Gastrocnemius medialis (tissue), 4 donors: ENCODE data around the gene KLK2.

Experiments used
- POLR2A ChIP-seq, 2 donors: fragments of 450-650 bp; IDR thresholded peaks; one replicate each; pipeline ENCODE4 v1.6.1; 2017; ENCODE audit warnings: antibody characterized with exemption in 2 of 2, mild to moderate bottlenecking in 2 of 2, moderate library complexity in 2 of 2
- TF ChIP-seq, protein P1 (sequence below), 5 experiments: fragments of 450-650 bp in 3 of 5; fragments of 200-600 bp in 2 of 5; sonication (generic) in 2 of 5; IDR thresholded peaks in 4 of 5; conservative IDR thresholded peaks in 1 of 5; 1 replicate in 4 of 5; 2 replicates in 1 of 5; pipeline ENCODE4 v1.5.1; 2016 to 2019; ENCODE audit warnings: antibody characterized with exemption in 5 of 5, mild to moderate bottlenecking in 3 of 5, moderate library complexity in 3 of 5

DNA sequence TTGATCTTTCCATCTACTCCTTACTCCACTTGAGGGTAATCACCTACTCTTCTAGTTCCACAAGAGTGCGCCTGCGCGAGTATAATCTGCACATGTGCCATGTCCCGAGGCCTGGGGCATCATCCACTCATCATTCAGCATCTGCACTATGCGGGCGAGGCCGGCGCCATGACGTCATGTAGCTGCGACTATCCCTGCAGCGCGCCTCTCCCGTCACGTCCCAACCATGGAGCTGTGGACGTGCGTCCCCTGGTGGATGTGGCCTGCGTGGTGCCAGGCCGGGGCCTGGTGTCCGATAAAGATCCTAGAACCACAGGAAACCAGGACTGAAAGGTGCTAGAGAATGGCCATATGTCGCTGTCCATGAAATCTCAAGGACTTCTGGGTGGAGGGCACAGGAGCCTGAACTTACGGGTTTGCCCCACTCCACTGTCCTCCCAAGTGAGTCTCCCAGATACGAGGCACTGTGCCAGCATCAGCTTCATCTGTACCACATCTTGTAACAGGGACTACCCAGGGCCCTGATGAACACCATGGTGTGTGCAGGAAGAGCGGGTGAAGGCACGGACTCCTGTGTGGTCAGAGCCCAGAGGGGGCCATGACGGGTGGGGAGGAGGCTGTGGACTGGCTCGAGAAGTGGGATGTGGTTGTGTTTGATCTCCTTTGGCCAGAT is 2.7 kb upstream of the KLK2 start:
- TF ChIP-seq, protein P1, sequence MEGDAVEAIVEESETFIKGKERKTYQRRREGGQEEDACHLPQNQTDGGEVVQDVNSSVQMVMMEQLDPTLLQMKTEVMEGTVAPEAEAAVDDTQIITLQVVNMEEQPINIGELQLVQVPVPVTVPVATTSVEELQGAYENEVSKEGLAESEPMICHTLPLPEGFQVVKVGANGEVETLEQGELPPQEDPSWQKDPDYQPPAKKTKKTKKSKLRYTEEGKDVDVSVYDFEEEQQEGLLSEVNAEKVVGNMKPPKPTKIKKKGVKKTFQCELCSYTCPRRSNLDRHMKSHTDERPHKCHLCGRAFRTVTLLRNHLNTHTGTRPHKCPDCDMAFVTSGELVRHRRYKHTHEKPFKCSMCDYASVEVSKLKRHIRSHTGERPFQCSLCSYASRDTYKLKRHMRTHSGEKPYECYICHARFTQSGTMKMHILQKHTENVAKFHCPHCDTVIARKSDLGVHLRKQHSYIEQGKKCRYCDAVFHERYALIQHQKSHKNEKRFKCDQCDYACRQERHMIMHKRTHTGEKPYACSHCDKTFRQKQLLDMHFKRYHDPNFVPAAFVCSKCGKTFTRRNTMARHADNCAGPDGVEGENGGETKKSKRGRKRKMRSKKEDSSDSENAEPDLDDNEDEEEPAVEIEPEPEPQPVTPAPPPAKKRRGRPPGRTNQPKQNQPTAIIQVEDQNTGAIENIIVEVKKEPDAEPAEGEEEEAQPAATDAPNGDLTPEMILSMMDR (IDR thresholded peaks at IDR 0.05 in 4 of 5, conservative IDR thresholded peaks at IDR 0.05 in 1 of 5) = no peak
- TF ChIP-seq POLR2A (IDR thresholded peaks at IDR 0.05) = no peak
